ENCODE measurements around the gene TMEM181.

- TF ChIP-seq CTCF (IDR thresholded peaks at IDR 0.05) = no peak
- TF ChIP-seq POLR2AphosphoS5 (IDR thresholded peaks at IDR 0.05; ENCODE audit: low read depth, low read length) = no peak
- no peak for TF ChIP-seq REST (IDR thresholded peaks at IDR 0.05; ENCODE audit: insufficient read depth in 1 of 2, low read depth in 2 of 2, low read length in 1 of 2)
- TF ChIP-seq TCF7L2 (IDR thresholded peaks at IDR 0.05; ENCODE audit: low read depth, low read length) = no peak
Observed at GRCh38 chr6:158606935-158607334, 47.0 kb downstream of the TMEM181 start.

Measured in Panc1 (cell line).